ENCODE results near the gene RDM1.

GRCh38 chr17:35895636-35896587 is 34.7 kb downstream of the RDM1 start:
- TF ChIP-seq EP300 (IDR thresholded peaks at IDR 0.05; ENCODE audit: borderline replicate concordance in 1 of 2, low read depth in 1 of 2, low read length in 1 of 2) (no peak), MAX (IDR thresholded peaks at IDR 0.05; ENCODE audit: low read depth) (no peak), ZBTB33 (IDR thresholded peaks at IDR 0.05; ENCODE audit: borderline replicate concordance, low read depth) (no peak), MXI1 (IDR thresholded peaks at IDR 0.05; ENCODE audit: low read depth, low read length) (no peak), USF1 (IDR thresholded peaks at IDR 0.05; ENCODE audit: borderline replicate concordance, low read depth) (no peak), ELF1 (IDR thresholded peaks at IDR 0.05) (no peak), YY1 (IDR thresholded peaks at IDR 0.05; ENCODE audit: low read depth) (no peak), USF2 (IDR thresholded peaks at IDR 0.05; ENCODE audit: borderline replicate concordance, low read depth, low read length) (no peak), CTCF (IDR thresholded peaks at IDR 0.05) (no peak), POLR2AphosphoS5 (IDR thresholded peaks at IDR 0.05; ENCODE audit: low read depth, low read length) (no peak), IRF3 (IDR thresholded peaks at IDR 0.05; ENCODE audit: low read depth, low read length) (no peak), RFX5 (IDR thresholded peaks at IDR 0.05; ENCODE audit: low read length) (no peak)
